Stomach (tissue), 9 donors: Measurements from ENCODE around the gene SGCA. TPM values are rescaled to one million over a fixed set of nuclear protein-coding genes. Genes with fewer than 3 reads are reported as not detected.
A peak's percentile ranks its signal among the peaks of the same experiment; 100 is the strongest.

ENCODE experiments used
- DNase-seq, 2 donors: peaks; one replicate each; pipeline versions ENCODE4 v3.0.0 to v3.0.0-alpha.2; 2013 to 2019
- H3K27ac ChIP-seq, 5 donors: fragments of 200-600 bp in 4 of 5; sonication (generic) in 4 of 5; one replicate each; pipeline ENCODE4 v1.5.1; 2013 to 2019; ENCODE audit warnings: mild to moderate bottlenecking in 1 of 5, moderate library complexity in 1 of 5
- H3K27me3 ChIP-seq, 3 donors: fragments of 200-600 bp; sonication (generic); one replicate each; pipeline ENCODE4 v1.5.1; 2017 to 2019; ENCODE audit warnings: mixed run types in 1 of 3
- H3K36me3 ChIP-seq, 4 donors: fragments of 200-600 bp; sonication (generic); 1 replicate in 3 of 4; 2 replicates in 1 of 4; pipeline ENCODE4 v1.5.1; 2016 to 2019
- H3K4me1 ChIP-seq, 4 donors: fragments of 200-600 bp; sonication (generic); one replicate each; pipeline ENCODE4 v1.5.1; 2016 to 2019
- H3K4me3 ChIP-seq, 4 donors: fragments of 200-600 bp; sonication (generic) in 3 of 4; one replicate each; pipeline ENCODE4 v1.5.1; 2016 to 2019; ENCODE audit warnings: mild to moderate bottlenecking in 1 of 4
- H3K9me3 ChIP-seq, 4 donors: fragments of 200-600 bp; sonication (generic); one replicate each; pipeline ENCODE4 v1.5.1; 2016 to 2019
- EP300 ChIP-seq: sonication (generic); formaldehyde crosslinking; IDR thresholded peaks from one replicate; pipeline ENCODE4 v1.6.1; 2017; ENCODE audit warnings: antibody characterized with exemption
- POLR2A ChIP-seq, 4 donors: fragments of 450-650 bp; IDR thresholded peaks; one replicate each; pipeline ENCODE4 v1.6.1; 2016; ENCODE audit warnings: antibody characterized with exemption in 4 of 4, control low read depth in 2 of 4, mild to moderate bottlenecking in 1 of 4, moderate library complexity in 1 of 4
- POLR2AphosphoS5 ChIP-seq, 3 donors: sonication (generic); formaldehyde crosslinking; IDR thresholded peaks; one replicate each; pipeline ENCODE4 v1.6.1; 2016; ENCODE audit warnings: antibody characterized with exemption in 3 of 3
- WGBS, 5 donors: extraction: QIAGEN DNeasy Blood & Tissue Kit in 3 of 5; methylation state at CpG; one replicate each; pipeline versions ENCODE4 v1.1.5 to v1.1.7; 2013 to 2018; 5-methylcytosine and 5-hydroxymethylcytosine counted together
- intact Hi-C: fragments of 100-400 bp; cut with DNase I; formaldehyde crosslinking; loops from one replicate; pipeline ENCODE4 v1.15.1; 2023; ENCODE audit warnings: low total_unique reads
- polyA plus RNA-seq, 3 donors: library from polyadenylated mRNA; stranded (reverse); fragments of 200-250 nt; gene quantifications; one replicate each; pipeline ENCODE4 v1.2.3, GENCODE V29; 2013
- total RNA-seq, 5 donors: library from RNA; depleted of rRNA; stranded (reverse); fragments of >200 nt; gene quantifications; one replicate each; pipeline versions ENCODE4 v1.1.0 to v1.2.3, GENCODE V29; 2014 to 2016
- TF ChIP-seq, protein P1 (sequence below), 7 experiments: fragments of 450-650 bp in 4 of 7; fragments of 200-600 bp in 3 of 7; sonication (generic) in 3 of 7; IDR thresholded peaks; one replicate each; pipeline ENCODE4 v1.5.1; 2016 to 2019; ENCODE audit warnings: antibody characterized with exemption in 7 of 7, control low read depth in 2 of 7, mild to moderate bottlenecking in 1 of 7
- donor health status: healthy with polysubstance abuse.
- donor health status: Bipolar disorder and iron deficiency.
- donor health status: healthy.

SGCA gene
- total and polyA plus RNA-seq, 8 donors, result 5.4 to 89.3 (median 15.1) TPM

DNA sequence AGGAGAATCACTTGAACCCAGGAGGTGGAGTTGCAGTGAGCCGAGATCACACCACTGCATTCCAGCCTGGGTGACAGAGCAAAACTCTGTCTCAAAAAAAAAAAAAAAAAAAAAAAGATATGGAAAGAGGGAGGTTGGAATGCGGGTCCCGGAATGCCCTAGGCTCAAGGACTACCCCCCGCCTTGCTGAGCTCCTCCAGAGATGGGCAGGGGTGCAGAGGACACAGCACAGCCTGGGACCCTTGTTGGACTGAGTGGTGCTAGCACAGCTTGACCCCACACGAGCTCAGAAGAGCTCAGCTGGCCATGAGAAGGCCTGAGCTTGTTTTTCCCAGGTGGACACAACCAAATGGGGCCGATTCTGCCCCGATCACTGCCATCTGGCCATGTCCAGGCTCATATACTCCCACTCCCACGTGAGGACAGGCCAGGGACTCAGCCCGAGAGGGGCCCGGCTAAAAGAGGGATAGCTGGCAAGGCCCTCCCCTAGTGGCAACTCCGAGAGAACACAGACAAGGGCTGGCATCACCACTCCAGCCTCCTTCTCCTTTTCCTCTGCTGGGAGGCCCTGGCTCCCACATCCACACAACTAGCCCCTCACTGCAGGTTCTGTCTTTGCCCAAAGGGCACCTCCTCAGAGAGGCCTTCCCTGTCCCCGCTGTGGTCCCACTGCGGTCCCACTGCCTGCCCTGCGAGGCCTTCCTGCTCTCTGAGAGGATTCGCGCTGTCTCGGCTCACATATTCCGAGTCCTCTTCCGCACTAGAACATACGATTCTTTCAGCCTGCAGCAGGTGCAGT is 11.0 kb downstream of the SGCA start:
- WGBS, 5 donors, result 84 to 94% (median 89%) methylated on average over 18 to 20 of the region's 20 CpGs

GRCh38 chr17:50177476-50177875 is 11.7 kb downstream of the SGCA start:
- no peak overlapping the region for H3K4me3 ChIP-seq
- no peaks in the 10 kb centered on the region for H3K36me3 ChIP-seq
- TF ChIP-seq POLR2A (IDR thresholded peaks at IDR 0.05) (no peak), EP300 (no peak), POLR2AphosphoS5 (IDR thresholded peaks at IDR 0.05) (no peak)
- TF ChIP-seq, protein P1, sequence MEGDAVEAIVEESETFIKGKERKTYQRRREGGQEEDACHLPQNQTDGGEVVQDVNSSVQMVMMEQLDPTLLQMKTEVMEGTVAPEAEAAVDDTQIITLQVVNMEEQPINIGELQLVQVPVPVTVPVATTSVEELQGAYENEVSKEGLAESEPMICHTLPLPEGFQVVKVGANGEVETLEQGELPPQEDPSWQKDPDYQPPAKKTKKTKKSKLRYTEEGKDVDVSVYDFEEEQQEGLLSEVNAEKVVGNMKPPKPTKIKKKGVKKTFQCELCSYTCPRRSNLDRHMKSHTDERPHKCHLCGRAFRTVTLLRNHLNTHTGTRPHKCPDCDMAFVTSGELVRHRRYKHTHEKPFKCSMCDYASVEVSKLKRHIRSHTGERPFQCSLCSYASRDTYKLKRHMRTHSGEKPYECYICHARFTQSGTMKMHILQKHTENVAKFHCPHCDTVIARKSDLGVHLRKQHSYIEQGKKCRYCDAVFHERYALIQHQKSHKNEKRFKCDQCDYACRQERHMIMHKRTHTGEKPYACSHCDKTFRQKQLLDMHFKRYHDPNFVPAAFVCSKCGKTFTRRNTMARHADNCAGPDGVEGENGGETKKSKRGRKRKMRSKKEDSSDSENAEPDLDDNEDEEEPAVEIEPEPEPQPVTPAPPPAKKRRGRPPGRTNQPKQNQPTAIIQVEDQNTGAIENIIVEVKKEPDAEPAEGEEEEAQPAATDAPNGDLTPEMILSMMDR (IDR thresholded peaks at IDR 0.05), result no peak
- peaks cover 32 to 60% (median 35%) of the 10 kb centered on the region in 4 donors for H3K4me1 ChIP-seq
- H3K27me3 ChIP-seq, result no peaks in the 10 kb centered on the region
- H3K9me3 ChIP-seq, result no peaks in the 10 kb centered on the region
- WGBS, 5 donors, result 78 to 88% (median 86%) methylated on average over 8 to 10 of the region's 10 CpGs
- DNase-seq, result no peak
- H3K27ac ChIP-seq, result peak overlapping the region; percentile 48 to 85 (median 76)
- intact Hi-C loops, result no loop called here

More for the DNA sequence above, 11.0 kb downstream of the SGCA start:
- H3K36me3 ChIP-seq, result no peaks in the 10 kb centered on the region
- no peak for DNase-seq
- intact Hi-C loops, result no loop called here
- TF ChIP-seq, protein P1 (IDR thresholded peaks at IDR 0.05), result no peak
- no peak for TF ChIP-seq POLR2A (IDR thresholded peaks at IDR 0.05)
- TF ChIP-seq EP300, result no peak
- no peak for TF ChIP-seq POLR2AphosphoS5 (IDR thresholded peaks at IDR 0.05)
- H3K9me3 ChIP-seq, result no peaks in the 10 kb centered on the region
- H3K4me1 ChIP-seq, result peaks cover 32 to 60% (median 35%) of the 10 kb centered on the region in 4 donors
- H3K27ac ChIP-seq, result peak overlapping the region in 4 of 5 donors; percentile 69 to 85 (median 78)
- no peaks in the 10 kb centered on the region for H3K27me3 ChIP-seq
- H3K4me3 ChIP-seq, result no peak overlapping the region

- no peaks in the 10 kb centered on the region for H3K27me3 ChIP-seq
- peak overlapping the region in 2 of 4 donors; percentile 9 to 23 for H3K4me3 ChIP-seq
- TF ChIP-seq POLR2AphosphoS5 (IDR thresholded peaks at IDR 0.05), result peak in 2 of 3 donors; percentile 10 to 54
- no peak for TF ChIP-seq POLR2A (IDR thresholded peaks at IDR 0.05)
- no peak for TF ChIP-seq EP300
- TF ChIP-seq, protein P1 (IDR thresholded peaks at IDR 0.05), result peak in 5 of 7 experiments; percentile 29 to 64 (median 51)
- intact Hi-C loops, result no loop called here
- DNase-seq, result peak; percentile 79 to 92
- H3K9me3 ChIP-seq, result no peaks in the 10 kb centered on the region
- 7 to 11% (median 8%) methylated on average over 17 to 22 of the region's 22 CpGs for WGBS, 5 donors
- H3K27ac ChIP-seq, result peak overlapping the region; percentile 48 to 85 (median 76)
- no peaks in the 10 kb centered on the region for H3K36me3 ChIP-seq
- peaks cover 32 to 59% (median 35%) of the 10 kb centered on the region in 4 donors for H3K4me1 ChIP-seq
Measured at GRCh38 chr17:50177983-50178834, 12.4 kb downstream of the SGCA start.

- no peak for DNase-seq
- no peak overlapping the region for H3K4me3 ChIP-seq
- WGBS, 5 donors, result 92 to 99% (median 95%) methylated on average over 4 of the region's 4 CpGs
- H3K36me3 ChIP-seq, result peaks cover 0 to 6% (median 4%) of the 10 kb centered on the region in 4 donors
- intact Hi-C loops, result no loop called here
- TF ChIP-seq POLR2AphosphoS5 (IDR thresholded peaks at IDR 0.05), result no peak
- no peak for TF ChIP-seq POLR2A (IDR thresholded peaks at IDR 0.05)
- TF ChIP-seq, protein P1 (IDR thresholded peaks at IDR 0.05), result no peak
- TF ChIP-seq EP300, result no peak
- H3K4me1 ChIP-seq, result peaks cover 36 to 61% (median 50%) of the 10 kb centered on the region in 4 donors
- H3K27me3 ChIP-seq, result no peaks in the 10 kb centered on the region
- H3K27ac ChIP-seq, result peak overlapping the region in 1 of 5 donors; percentile 85
- no peaks in the 10 kb centered on the region for H3K9me3 ChIP-seq
Measured at GRCh38 chr17:50180111-50180510, 14.3 kb downstream of the SGCA start.
